Stimulated activated naive CD4-positive, alpha-beta T cell (primary cell): ENCODE results near the gene RELL1.

Experiments
- DNase-seq, 6 experiments: peaks; one replicate each; lab custom pipeline; 2025; lab: John Stamatoyannopoulos, UW

The RELL1 gene

DNA sequence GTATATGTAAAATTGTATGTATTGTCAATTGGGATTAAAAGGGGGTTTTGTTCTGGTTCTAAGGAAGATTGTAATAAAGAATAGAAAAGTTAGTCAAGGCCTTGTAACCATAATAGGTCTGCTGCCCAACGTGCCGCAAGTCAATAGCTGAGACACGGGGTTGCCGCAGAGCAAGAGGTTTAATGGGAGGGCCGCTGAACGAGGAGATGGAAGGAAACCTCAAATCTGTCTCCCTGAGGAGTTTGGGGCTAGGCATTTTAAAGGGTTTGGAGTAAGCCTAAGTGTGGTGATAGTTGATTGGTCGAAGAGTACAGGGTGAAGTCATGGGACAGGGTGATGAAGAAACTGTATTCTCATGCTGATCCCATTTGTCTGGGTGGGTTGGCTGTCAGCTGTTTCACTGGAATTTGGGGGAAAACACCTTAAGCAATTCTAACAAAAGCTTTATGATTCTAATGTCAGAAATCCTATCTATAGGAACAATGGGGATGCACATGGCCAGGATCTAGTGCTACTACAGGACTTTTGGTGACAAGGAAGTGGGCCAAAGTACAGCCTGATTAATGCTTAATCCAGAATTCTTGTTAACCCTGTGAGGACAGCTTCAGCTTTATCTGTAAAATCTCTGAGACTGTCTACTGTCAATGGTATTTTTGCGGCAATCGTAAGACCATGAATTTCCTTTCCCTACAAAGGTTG, 86.9 kb downstream of the RELL1 start:
- no peak for DNase-seq

- no peak for DNase-seq
These were observed 89.1 kb downstream of the RELL1 start for GRCh38 chr4:37597034-37597433.

GRCh38 chr4:37595875-37596680, 90.1 kb downstream of the RELL1 start:
- no peak for DNase-seq

DNA sequence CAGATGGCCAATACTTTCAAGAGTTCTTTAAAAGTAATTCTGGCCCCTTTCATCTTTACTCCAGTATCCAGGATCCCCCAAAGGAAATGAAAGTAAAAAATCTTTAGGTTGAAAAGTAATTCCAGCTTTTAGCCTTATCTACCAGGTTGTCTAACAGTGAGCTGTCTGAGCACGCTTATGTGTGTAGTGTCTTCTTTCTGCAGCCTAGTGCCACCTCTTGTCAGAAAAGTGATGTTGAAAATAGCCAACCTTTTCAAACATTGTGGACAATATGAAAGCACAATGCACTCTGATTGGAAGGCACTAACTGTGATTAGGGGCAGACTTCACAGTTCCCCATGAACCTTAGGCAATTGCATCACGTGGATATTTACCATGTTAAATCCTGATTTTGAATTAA, 92.1 kb downstream of the RELL1 start:
- no peak for DNase-seq

- no peak for DNase-seq
These were observed 94.8 kb downstream of the RELL1 start for GRCh38 chr4:37591349-37591748.

DNA sequence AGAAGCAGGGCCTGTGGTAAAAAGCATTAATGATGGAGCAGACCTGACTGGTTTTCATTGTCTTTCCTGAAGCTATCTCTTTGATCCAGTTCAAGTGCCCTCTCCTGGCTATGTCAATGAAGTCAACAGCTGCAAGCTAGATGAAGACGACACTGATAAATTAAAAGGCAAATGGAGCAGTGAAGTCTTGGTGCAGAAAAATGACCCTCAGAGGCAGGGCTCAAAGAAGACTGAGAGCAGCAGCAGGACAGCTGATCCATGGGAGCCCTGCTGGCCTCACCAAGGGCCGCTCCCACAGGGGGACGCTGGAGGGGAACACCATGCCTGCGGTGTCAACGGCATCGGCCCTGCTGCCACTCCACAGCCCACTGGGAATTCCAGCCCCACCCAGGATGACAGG, 96.2 kb downstream of the RELL1 start:
- no peak for DNase-seq

DNA sequence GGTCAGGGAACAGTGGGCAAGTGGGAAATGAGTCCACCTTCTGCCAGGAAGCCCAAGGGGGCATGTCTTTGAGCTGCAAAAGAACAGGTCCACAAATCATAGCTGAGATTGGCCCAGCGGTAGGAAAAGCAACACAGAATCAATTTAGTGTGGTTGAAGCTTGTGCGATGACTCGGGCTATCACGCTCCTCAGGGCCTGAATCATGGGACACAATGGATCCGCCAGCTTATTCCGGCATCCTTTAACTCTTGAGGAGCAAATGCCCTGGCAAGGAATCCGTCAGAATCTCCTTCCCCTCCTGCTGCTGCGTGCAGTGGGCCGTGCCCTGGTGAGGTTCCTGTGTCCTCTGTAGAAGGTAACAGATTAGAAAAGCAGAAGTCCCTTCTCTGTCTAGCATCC, 98.0 kb downstream of the RELL1 start:
- DNase-seq: no peak

GRCh38 chr4:37586194-37586593, 100.0 kb downstream of the RELL1 start:
- DNase-seq: no peak

GRCh38 chr4:37584493-37585060, 101.6 kb downstream of the RELL1 start:
- no peak for DNase-seq

GRCh38 chr4:37584071-37584470, 102.1 kb downstream of the RELL1 start:
- DNase-seq: no peak

GRCh38 chr4:37573566-37573965, 112.6 kb downstream of the RELL1 start:
- no peak for DNase-seq

DNA sequence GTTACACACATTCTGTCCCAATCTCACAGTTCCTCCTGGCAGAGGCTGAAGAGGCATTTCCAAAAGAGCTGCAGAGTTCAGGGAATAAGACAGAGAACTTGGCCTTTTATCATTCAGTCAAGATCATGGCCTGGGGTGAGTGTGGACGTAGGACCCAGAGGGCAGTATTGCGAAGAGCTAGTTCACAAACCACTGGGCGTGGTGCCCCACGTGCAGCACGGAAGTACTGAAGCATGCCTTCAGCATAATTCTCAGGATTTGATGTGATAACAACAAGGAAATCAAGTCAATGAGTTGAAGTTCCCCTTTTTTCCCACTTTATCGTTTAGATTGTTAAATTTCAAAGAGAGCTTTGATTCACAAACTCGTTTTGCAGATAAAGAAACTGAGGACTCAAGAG, 117.7 kb downstream of the RELL1 start:
- no peak for DNase-seq

DNA sequence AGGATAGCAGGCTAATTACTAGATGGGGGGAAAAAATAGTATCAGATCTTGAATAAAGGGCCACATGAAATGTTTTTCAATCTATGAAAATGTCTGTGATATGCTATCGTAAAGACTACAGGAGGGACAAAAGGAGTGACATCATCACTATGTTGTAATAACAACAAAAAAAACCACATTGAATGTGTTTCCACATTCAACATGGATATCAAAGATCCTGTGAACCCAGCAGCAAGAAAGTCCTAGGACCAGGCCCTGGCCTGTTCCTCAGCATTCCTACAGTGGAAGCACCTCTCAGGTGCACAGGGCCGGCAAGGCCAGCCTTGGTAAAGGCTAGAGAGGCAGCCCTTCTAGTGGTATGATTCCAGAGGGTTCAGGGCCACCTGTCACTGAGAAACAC, 118.3 kb downstream of the RELL1 start:
- no peak for DNase-seq

- DNase-seq: no peak
These were observed 123.6 kb downstream of the RELL1 start for GRCh38 chr4:37562592-37562991.

GRCh38 chr4:37561803-37562207, 124.4 kb downstream of the RELL1 start:
- no peak for DNase-seq

DNA sequence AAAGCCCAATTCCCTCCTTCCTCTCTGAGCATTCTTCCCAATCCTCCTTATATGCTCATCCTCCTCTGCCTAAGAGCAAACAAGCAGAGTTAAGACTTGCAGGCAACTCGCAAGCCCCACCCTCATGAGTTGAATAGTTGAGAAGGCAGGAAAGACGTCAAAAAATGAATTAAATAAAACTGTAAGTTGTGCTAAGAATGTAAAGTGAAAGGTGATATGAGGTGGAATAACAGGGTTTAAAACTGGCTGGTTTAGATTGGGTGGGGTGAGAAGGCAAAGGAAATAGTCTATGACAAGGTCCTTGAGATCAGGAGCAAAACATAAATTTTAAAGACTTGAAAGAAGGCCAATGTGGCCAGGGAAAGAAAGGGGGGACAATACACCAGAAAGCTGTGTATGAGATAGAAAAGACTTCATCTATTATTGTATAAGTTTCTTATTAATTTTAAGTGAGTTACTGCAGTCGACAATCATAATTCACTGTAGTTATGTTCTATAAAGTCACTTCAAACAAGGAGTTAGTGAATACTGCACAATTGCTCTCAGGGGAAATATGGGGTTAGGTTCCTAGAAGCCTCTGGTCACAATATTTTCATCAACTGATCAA, 124.9 kb downstream of the RELL1 start:
- no peak for DNase-seq
